GM23248 (cell line): ENCODE results near the gene EVX2.

ENCODE experiments used
- EZH2 ChIP-seq: fragments of 200-600 bp; sonication (generic); IDR thresholded peaks from 2 replicates; pipeline ENCODE4 v1.6.1; 2018; ENCODE audit warnings: antibody characterized with exemption, mild to moderate bottlenecking; ENCODE audit not compliant: insufficient read depth, poor library complexity, severe bottlenecking
- EZH2phosphoT487 ChIP-seq: fragments of 200-600 bp; sonication (generic); IDR thresholded peaks from 2 replicates; pipeline ENCODE4 v1.6.1; 2018; ENCODE audit warnings: antibody characterized with exemption, moderate library complexity, mild to moderate bottlenecking, low read depth; ENCODE audit not compliant: insufficient read depth

DNA sequence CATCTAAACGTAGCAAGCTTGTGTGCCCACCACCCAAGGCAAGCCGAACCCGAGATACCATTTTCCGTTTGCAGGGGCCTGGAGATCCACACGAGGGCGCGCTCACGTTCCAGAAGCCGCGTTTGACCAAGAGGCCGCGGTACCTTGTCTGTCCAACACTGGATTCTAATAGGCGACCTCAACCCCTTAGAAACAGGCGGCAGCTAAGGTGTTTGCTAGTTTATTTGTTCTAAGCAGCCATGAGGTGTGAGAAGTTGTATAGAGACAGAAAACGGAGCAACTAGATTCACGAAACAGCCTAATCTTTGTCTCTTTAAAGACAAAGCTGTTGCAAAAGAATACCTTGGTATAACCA is 27.5 kb upstream of the EVX2 start:
- TF ChIP-seq EZH2 (no peak), EZH2phosphoT487 (no peak)
